Esophagus squamous epithelium (tissue), 4 donors: Measurements from ENCODE around the gene TLR3.

Source experiments
- POLR2A ChIP-seq, 4 donors: fragments of 450-650 bp; IDR thresholded peaks; one replicate each; pipeline ENCODE4 v1.6.1; 2017; ENCODE audit warnings: antibody characterized with exemption in 4 of 4, mild to moderate bottlenecking in 4 of 4, moderate library complexity in 3 of 4
- TF ChIP-seq, protein P1 (sequence below), 6 experiments: fragments of 450-650 bp in 4 of 6; fragments of 200-600 bp in 2 of 6; sonication (generic) in 2 of 6; IDR thresholded peaks; one replicate each; pipeline ENCODE4 v1.5.1; 2016 to 2019; ENCODE audit warnings: antibody characterized with exemption in 6 of 6, mild to moderate bottlenecking in 4 of 6, moderate library complexity in 4 of 6

DNA sequence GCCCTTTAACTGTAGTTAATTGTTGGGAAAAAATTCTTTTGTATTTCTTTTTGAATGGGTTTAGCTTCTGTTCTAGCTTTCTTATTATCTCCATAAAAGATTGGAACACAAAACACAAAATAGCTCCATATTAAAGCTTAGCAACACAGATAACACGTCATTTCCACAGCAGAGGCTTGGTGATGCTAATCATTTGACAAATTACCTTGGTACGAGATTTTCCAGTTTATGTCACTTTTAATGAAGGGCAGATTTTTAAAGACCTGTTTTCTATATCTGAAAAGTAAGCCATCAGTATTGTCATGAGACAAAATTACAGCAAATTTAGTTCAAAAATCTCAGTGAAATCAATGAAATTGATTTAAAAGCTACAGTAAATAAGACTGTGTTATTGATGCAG lies 63.0 kb downstream of the TLR3 start:
- TF ChIP-seq, protein P1, sequence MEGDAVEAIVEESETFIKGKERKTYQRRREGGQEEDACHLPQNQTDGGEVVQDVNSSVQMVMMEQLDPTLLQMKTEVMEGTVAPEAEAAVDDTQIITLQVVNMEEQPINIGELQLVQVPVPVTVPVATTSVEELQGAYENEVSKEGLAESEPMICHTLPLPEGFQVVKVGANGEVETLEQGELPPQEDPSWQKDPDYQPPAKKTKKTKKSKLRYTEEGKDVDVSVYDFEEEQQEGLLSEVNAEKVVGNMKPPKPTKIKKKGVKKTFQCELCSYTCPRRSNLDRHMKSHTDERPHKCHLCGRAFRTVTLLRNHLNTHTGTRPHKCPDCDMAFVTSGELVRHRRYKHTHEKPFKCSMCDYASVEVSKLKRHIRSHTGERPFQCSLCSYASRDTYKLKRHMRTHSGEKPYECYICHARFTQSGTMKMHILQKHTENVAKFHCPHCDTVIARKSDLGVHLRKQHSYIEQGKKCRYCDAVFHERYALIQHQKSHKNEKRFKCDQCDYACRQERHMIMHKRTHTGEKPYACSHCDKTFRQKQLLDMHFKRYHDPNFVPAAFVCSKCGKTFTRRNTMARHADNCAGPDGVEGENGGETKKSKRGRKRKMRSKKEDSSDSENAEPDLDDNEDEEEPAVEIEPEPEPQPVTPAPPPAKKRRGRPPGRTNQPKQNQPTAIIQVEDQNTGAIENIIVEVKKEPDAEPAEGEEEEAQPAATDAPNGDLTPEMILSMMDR (IDR thresholded peaks at IDR 0.05), result no peak
- no peak for TF ChIP-seq POLR2A (IDR thresholded peaks at IDR 0.05)
